Caki2 (cell line): ENCODE results near the gene PIK3R2. TPM values are rescaled to one million over a fixed set of nuclear protein-coding genes. Genes with fewer than 3 reads are reported as not detected.
"Not testable (repeated sequence)": the region's sequence is repeated elsewhere in the genome, so short reads cannot be mapped to it uniquely, and the experiment has no call there.

Experiments
- DNase-seq: peaks from one replicate; pipeline ENCODE4 v3.0.0-alpha.2; 2015; ENCODE audit warnings: low read depth
- in situ Hi-C: cut with HindIII; loops from 2 replicates; pipeline ENCODE4 v1.10.0; 2016; ENCODE audit warnings: low sequenced_read_pairs, low pct_unique_long_range_greater_than_20kb, mixed read lengths
- total RNA-seq: library from RNA; depleted of rRNA; stranded (reverse); fragments of >200 nt; shearing (Covaris generic); gene quantifications from 2 replicates; pipeline ENCODE4 v1.2.3, GENCODE V29; 2014; ENCODE audit warnings: low replicate concordance

The PIK3R2 gene
- total RNA-seq, 1 experiment from 2014 or later: 8.1 TPM

DNA sequence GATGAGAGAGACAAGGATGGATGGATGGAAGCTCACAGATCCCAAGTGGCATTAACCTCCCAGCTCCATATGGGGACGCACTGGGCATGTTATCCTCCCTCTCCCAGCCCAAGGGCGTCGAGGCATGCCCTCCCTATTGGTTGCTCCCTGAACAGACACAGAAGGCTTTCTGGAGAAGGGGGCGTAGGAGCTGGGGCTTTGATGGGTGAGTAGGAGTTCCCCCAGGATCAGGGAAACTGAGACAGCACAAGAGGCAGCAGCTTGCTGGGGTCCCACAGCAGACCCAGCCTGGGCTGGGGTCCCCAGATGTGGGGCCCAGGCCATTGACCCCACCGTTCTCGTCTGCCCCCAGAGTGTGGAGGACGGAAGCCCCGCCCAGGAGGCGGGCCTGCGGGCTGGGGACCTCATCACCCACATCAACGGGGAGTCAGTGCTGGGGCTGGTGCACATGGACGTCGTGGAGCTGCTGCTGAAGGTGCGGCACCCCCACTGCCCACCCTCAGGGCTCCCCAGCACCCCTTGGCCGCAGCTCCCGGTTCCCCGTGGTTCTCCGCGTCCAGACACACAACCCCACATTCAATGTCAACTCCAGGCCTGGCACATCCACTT is 7.5 kb upstream of the PIK3R2 start:
- in situ Hi-C loops: no loop called here
- DNase-seq: no peak

DNA sequence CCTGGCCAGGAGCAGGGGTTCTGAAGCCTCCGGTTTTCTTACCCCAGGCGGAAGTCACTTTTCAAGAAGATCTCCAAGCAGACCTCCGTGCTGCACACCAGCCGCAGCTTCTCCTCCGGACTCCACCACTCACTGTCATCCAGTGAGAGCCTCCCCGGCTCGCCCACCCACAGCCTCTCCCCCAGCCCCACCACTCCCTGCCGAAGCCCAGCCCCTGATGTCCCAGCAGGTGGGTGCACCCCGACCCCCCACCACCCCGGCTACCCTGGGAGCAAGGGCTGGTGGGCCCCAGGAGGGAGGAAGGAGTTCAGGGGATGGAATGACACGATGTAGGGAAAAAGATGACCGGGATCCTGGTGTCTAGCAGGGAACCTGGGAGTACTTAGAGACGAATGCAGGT is 5.6 kb upstream of the PIK3R2 start:
- in situ Hi-C loops: no loop called here
- DNase-seq: no peak

DNA sequence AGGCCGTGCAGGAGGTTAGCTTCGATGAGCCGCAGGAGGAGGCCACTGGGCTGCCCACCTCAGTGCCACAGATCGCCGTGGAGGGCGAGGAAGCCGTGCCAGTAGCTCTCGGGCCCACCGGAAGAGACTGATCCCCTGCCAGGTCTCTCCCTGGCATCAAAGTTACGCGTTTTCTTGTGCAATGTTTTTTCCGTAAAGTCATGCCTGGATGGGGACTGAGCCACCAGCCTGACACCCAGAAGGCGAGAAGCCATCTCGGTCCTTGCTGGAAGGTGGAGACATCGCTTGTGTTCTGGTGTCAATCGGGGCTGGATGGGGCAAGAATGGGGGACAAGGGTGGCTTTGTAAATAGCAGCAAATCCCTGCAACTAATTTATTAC is 3.4 kb upstream of the PIK3R2 start:
- DNase-seq: no peak
- in situ Hi-C loops: no loop called here

DNA sequence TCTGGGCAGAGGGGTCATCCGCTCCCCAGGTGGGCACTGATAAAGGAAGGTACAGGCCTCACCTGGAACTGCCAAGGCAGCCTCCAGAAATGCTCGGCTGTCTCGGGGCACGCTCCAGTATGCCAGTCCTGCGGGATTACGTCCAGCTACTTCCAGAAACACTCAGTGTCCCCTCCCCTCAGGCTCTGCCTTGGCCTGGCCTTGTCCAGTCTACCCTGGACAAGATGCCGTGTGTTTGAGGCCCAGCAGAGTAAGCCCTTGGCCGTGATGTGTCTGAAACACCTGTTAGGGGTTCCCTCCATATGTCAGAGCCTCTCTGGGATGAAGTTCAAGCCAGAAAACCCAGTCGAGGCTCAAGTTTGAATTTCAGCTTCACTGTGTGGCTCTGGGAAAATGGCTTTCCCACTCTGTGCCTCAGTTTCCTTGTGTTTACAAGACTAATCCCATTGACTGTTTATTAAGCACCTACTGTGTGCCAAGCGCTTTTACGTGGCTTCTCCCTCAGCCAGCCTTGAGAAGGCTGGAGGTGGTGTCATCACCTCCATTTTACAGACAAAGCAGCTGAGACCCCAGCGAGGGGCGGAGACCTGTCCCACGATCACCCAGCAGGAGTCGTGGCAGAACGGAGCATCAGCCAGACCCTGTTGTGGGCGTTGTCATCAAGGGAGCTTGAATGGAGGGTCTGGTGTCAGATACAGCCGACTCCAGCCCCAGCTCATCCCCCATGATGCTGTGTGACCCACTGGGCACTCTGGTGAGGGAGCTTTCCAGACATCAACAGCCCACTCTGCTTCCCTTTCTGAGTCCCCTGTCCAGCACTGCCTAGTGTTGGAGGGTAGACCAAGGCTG is 2.0 kb upstream of the PIK3R2 start:
- DNase-seq: no peak
- in situ Hi-C loops: no loop called here

DNA sequence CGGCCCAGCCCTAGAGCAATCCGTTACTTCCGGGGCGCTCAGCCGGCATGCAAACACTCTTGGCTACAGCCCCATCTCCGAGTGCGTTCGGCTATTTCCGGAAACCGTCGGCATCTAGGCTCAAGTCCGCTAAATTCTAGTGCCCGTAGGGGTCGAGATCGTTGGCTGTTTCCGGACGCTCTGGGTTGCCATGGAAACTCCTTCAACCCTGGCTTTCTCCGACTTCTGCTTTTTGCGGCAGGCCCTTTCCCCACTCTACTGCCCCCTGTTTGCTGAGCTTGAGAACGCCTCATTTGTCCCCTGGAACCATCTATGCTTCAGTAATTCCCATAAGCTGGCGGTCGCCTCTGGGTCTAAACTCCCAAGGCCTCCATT is 534 bp upstream of the PIK3R2 start:
- in situ Hi-C loops: no loop called here
- peak; percentile 97 for DNase-seq

DNA sequence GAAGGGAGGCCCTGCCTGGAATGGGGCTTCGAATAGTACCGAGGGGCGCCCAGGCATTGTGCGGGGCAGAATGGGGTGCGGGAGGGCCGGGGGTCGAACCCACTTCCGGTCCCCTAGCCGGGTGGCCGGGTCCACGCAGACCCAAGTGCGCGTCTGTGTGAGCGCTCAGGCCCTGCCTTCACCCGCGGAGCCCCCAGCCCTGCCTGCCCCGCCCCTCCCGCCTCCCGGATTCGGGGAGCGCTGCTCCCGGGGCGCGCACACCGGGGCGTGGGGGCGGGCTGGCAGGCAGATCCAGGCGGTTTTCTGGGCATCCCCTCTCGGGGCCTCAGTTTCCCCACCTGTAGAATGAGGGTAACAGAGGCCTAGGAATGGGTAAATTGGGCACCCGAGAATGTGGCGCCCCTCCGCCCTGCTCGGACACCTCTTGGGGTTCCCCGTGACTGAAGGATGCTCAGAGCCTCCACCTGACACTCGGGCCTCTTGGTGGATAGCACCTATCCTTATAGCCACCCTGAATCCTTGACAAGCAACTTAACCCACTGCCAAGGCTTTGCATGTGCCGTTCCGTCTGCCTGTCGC is 682 bp downstream of the PIK3R2 start:
- DNase-seq: no peak
- in situ Hi-C loops: no loop called here

DNA sequence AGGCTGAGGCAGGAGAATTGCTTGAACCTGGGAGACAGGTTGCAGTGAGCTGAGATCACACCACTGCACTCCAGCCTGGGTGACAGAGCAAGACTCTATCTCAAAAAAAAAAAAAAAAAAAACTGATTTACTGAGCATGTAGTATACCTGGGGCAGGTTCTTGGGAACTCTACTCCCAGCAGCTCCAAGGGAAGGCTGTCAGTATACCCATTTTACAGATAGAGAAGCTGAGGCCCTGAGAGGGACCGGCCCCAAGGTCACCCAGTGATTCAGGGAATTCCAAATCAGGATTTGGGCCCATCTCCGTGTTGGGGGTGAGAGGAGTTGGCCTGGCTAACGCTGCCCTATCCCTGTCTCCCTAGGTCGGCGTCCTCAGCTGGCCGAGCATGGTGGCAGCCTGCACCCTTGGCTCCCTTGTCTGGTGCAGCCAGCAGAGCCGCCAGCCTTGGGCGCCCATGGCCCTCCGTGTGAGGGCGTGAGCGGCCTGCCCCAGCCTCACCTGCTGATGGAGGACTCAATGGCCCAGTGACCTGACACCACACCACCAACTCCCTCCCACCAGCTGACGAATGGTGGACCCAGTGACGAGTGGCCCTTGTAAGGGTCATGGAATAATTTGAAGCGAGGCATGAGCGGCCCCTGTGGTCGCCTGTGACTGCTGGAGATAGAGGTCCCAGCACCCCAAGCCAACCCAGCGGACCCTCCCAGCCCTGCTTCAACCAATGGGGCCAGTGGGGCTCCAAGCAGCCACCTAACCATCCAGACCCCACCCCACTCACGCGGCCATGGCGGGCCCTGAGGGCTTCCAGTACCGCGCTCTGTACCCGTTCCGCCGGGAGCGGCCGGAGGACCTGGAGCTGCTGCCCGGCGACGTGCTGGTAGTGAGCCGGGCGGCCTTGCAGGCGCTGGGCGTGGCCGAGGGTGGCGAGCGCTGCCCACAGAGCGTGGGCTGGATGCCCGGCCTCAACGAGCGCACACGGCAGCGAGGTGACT is 2.4 kb downstream of the PIK3R2 start:
- no peak for DNase-seq
- in situ Hi-C loops: no loop called here

DNA sequence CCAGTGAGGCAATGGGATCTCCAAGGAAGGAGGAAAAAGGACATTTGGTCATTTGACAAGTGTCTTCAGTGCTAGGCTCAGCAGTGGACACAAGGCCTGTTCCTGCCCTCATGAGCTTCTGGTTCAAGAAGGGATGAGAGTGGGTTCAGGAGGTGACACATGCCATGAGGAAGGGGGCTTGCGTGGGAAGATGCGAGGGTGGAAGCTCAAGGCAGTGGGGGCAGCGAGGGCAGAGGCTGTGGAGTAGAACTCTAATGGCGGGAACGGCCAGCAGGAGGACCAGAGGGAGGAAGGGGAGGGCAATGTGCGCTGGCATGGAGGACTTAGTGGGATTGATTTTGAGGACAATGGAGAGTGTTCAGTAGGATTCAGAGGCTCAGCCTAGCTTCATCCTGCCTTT is 3.3 kb downstream of the PIK3R2 start:
- in situ Hi-C loops: no loop called here
- no peak for DNase-seq

DNA sequence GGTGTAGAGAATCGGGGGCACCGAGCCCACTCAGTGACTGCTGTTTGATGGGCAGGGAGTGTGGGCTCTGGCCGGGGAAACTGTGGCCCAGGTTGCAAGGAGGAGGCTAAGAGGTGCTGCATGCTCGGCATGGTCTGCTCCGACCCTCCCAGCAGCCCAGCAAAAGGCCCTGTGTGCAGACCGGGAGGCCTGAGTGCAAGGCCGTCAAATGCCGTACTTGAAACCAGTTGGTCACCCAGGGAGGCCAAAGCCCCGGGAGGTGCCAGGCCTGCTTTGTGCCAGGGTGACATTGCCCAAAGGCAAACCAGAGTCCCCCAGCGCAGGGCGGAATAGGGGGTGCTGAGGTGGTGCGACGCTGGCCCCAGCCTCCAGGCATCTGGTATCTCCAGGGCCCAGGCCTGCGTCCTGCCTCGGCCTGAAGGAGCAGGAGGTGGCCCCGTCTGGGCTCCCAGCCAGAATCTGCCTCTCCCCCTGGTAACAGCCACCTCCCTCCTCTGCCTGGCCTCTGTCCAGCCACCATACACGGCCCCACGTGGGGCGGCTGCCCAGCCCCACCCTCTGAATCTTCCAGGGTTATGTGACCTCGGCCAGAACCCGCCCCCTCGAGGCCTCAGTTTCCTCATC is 4.0 kb downstream of the PIK3R2 start:
- in situ Hi-C loops: no loop called here
- peak; percentile 67 for DNase-seq

DNA sequence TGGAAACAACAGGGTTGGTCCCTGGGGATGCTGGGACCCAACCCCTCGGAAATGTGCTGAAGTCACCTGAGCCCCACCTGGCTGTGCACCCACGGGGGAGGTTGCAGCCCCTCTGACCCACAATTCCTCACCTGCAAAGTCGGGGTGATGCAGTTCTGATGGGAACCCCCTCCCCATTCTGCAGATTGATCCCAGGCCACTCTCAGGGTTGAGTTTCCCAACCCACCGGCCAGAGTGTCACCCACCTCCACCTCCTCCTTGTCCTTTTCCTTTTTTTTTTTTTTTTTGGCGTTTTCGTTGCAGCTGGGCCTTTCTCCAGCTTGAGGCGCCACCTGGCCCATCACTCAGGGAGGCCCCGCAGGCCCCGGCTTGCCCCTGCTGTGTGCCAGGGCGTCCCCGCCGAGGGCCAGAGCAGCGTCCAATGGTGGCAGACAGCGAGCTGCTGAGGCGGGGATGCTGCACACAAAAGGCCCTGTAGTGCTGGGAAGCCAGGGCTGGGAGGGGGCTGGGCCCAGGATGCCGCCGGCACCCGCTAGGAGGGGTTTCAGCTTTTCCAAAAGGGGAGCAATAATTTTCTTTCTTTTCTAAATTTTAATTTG is 4.6 kb downstream of the PIK3R2 start:
- DNase-seq: no peak
- in situ Hi-C loops: no loop called here

DNA sequence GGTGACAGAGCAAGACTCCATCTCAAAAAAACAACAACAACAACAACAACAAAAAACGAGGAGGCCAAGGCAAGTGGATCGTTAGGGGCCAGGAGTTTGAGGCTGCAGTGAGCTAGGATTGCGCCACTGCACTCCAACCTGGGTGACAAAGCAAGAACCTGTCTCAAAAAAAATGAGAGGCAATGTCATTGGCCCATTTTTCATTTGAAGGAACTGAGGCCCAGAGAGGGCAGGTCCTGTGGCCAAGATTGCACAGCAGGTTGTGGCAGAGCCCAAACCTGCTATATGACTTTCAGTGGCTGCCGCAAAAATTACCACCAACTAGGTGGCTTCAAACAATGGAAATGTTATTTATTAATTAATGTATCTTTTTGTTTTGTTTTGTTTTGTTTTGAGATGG is 5.5 kb downstream of the PIK3R2 start:
- in situ Hi-C loops: no loop called here
- no peak for DNase-seq

DNA sequence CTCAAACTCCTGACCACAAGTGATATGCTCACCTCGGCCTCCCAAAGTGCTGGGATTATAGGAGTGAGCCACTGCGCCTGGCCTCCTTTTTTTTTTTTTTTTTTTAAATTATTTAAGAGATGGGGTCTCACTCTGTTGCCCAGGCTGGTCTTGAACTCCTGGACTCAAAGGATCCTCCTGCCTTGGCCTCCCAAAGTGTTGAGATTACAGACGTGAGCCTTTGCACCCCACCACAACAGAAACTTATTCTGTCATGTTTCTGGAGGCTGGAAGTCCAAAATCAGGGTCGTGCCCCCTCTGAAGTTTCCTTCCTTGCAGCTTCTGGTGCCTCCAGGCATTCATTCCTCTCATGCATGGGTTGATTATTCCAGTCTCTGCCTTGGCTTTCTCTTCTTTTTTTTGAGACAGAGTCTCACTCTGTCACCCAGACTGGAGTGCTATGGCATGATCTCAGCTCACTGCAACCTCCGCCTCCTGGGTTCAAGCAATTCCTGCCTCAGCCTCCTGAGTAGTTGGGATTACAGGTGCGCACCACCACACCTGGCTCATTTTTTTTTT is 6.2 kb downstream of the PIK3R2 start:
- DNase-seq, in situ Hi-C loops: not testable (repeated sequence)

DNA sequence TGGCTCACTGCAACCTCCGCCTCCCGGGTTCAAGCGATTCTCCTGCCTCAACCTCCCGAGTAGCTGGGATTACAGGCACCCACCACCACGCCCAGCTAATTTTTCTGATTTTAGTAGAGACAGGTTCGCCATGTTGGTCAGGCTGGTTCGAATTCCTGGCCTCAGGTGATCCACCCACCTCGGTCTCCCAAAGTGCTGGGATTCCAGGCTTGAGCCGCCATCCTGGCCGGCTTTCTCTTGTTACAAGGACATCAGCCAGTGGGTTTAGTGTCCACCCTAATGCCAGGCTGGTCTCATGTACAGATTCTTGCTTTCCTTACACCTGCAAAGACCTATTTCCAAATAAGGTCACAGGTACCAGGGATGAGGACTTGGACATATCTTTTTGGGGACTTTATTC is 6.8 kb downstream of the PIK3R2 start:
- in situ Hi-C loops: no loop called here
- no peak for DNase-seq

DNA sequence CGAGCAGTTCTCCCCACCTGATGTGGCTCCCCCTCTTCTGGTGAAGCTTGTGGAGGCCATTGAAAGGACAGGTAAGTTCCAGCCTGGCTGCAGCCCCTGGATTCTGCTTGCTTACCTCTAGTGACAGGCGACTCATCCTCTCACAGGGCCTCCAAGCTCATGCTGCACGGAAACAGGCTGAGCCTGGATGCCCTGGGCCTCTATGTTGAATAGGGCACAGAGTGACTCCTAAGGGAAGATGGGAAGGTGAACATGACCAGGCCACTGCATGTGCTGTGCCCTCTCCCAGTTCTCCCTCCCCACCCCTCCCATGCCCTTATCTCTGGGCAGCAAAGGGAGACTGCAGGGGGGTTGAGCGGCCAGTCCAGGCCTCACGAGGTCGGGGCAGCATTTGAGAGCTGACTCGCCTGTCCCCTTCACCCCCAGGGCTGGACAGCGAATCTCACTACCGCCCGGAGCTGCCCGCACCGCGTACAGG is 7.6 kb downstream of the PIK3R2 start:
- in situ Hi-C loops: no loop called here
- DNase-seq: peak; percentile 26

DNA sequence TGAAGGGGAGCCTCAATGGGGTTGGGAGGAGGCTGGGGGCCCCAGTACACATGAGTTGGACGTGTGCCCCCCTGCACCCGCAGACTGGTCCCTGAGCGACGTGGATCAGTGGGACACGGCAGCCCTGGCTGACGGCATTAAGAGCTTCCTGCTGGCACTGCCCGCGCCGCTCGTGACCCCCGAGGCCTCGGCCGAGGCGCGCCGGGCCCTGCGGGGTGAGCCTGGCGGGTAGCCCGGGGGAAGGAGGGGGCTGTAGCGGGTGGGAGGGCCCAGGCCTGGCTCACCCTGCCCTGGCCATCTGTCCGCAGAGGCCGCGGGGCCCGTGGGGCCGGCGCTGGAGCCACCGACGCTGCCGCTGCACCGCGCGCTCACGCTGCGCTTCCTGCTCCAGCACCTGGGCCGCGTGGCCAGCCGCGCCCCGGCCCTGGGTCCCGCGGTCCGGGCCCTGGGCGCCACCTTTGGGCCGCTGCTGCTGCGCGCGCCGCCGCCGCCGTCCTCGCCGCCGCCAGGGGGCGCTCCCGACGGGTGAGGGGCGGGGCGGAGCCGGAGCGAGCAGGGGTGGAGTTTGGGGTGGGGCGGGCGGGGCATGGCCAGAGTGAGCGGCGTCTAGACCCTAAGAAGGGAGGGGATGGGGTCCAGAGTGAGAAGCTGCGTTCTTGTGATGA is 8.1 kb downstream of the PIK3R2 start:
- in situ Hi-C loops: no loop called here

DNA sequence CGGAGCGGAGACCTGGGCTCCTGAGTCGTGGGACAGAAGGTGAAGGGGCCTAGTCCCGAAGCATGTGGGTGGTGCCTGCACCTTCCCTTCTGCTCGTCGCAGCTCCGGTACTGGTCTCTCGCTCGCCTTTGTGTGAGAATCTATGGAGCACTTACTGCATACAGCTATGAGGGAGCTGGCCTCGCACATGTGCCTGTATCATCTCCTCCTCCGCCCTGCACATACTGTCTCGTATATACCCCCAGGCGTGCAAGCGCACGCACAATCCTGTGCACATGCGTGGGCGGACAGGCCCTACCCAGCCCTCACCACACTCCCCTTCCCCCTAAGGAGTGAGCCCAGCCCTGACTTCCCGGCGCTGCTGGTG is 8.7 kb downstream of the PIK3R2 start:
- in situ Hi-C loops: no loop called here
- DNase-seq: no peak

More for the DNA sequence above, 8.1 kb downstream of the PIK3R2 start:
- DNase-seq: peak; percentile 60

DNA sequence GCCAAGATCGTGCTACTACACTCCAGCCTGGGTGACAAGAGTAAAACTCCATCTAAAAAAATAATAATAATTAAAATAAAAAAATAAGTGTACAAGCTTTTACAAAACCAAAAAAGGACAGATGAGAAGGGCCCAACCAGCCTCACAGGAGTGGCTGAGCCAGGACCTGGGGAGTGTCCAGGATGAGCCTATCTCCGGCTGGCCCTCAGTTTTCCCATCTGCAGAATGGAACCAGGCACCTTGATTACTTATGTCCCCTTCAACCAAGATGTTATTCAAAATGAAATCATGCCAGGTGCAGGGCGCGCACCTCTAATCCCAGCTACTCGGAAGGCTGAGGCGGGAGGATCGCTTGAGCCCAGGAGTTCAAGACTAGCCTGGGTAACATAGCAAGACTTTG is 11.1 kb downstream of the PIK3R2 start:
- DNase-seq: no peak
- in situ Hi-C loops: no loop called here
